Thoracic aorta (tissue), 2 donors: ENCODE measurements around the gene SEPTIN12. TPM values are rescaled to one million over a fixed set of nuclear protein-coding genes. Genes with fewer than 3 reads are reported as not detected.

Source experiments
- ATAC-seq: fragments of 150-250 bp; one replicate; pipeline ENCODE4 v1.8.0; 2017; ENCODE audit warnings: low read depth; ENCODE audit not compliant: insufficient number of reproducible peaks, low FRiP score
- DNase-seq: peaks from one replicate; pipeline ENCODE4 v3.0.0-alpha.2; 2020; ENCODE audit warnings: low spot score
- H3K27ac ChIP-seq, 2 donors: fragments of 200-600 bp; sonication (generic); 1 replicate in 1 of 2; 2 replicates in 1 of 2; pipeline ENCODE4 v1.5.1; 2016; ENCODE audit warnings: mild to moderate bottlenecking in 2 of 2, moderate library complexity in 2 of 2
- H3K27me3 ChIP-seq: fragments of 200-600 bp; sonication (generic); replicated peaks from 2 replicates; pipeline ENCODE4 v1.6.0; 2016; ENCODE audit warnings: mild to moderate bottlenecking; ENCODE audit not compliant: insufficient read depth
- H3K36me3 ChIP-seq: fragments of 200-600 bp; sonication (generic); one replicate; pipeline ENCODE4 v1.5.1; 2016
- H3K4me1 ChIP-seq, 2 donors: fragments of 200-600 bp; sonication (generic); 1 replicate in 1 of 2; 2 replicates in 1 of 2; pipeline versions ENCODE4 v1.5.1 to v1.6.0; 2016; ENCODE audit warnings: low read depth in 2 of 2, mild to moderate bottlenecking in 1 of 2; ENCODE audit not compliant: control insufficient read depth in 1 of 2
- H3K4me3 ChIP-seq: fragments of 200-600 bp; sonication (generic); 2 replicates; pipeline ENCODE4 v1.5.1; 2016; ENCODE audit warnings: mild to moderate bottlenecking
- H3K9me3 ChIP-seq: fragments of 200-600 bp; sonication (generic); 2 replicates; pipeline ENCODE4 v1.5.1; 2016
- CTCF ChIP-seq: fragments of 200-600 bp; sonication (generic); IDR thresholded peaks from one replicate; pipeline ENCODE4 v1.5.1; 2019; ENCODE audit warnings: antibody characterized with exemption
- total RNA-seq, 2 donors: library from RNA; depleted of rRNA; stranded (reverse); fragments of >200 nt; gene quantifications; one replicate each; pipeline versions ENCODE4 v1.1.0 to v1.2.3, GENCODE V29; 2016

Gene SEPTIN12
- total RNA-seq, 2 donors from 2014 or later: not detected

- DNase-seq (no peak), ATAC-seq (no peak)
- no peak for TF ChIP-seq CTCF
- Histone ChIP-seq H3K36me3 (peaks cover 81% of the 10 kb centered on the region), H3K4me3 (no peak overlapping the region), H3K27me3 (no peaks in the 10 kb centered on the region), H3K9me3 (no peaks in the 10 kb centered on the region), H3K4me1 (no peaks in the 10 kb centered on the region), H3K27ac (no peak overlapping the region)
Observed at GRCh38 chr16:4830408-4830807, 42.3 kb upstream of the SEPTIN12 start.

- Histone ChIP-seq H3K9me3 (no peaks in the 10 kb centered on the region), H3K27ac (no peak overlapping the region), H3K27me3 (no peaks in the 10 kb centered on the region), H3K4me3 (no peak overlapping the region), H3K36me3 (peaks cover 77% of the 10 kb centered on the region), H3K4me1 (no peaks in the 10 kb centered on the region)
- no peak for ATAC-seq
- TF ChIP-seq CTCF: no peak
- no peak for DNase-seq
Observed at GRCh38 chr16:4828567-4829321, 40.6 kb upstream of the SEPTIN12 start.

GRCh38 chr16:4826980-4827379, 38.8 kb upstream of the SEPTIN12 start:
- H3K27me3 ChIP-seq: no peaks in the 10 kb centered on the region
- TF ChIP-seq CTCF: no peak
- H3K9me3 ChIP-seq: no peaks in the 10 kb centered on the region
- H3K27ac ChIP-seq: no peak overlapping the region
- H3K4me1 ChIP-seq: no peaks in the 10 kb centered on the region
- no peak for DNase-seq
- no peak for ATAC-seq
- H3K4me3 ChIP-seq: no peak overlapping the region
- H3K36me3 ChIP-seq: peaks cover 77% of the 10 kb centered on the region

- no peak for ATAC-seq
- no peaks in the 10 kb centered on the region for H3K9me3 ChIP-seq
- DNase-seq: no peak
- peaks cover 77% of the 10 kb centered on the region for H3K36me3 ChIP-seq
- no peaks in the 10 kb centered on the region for H3K4me1 ChIP-seq
- TF ChIP-seq CTCF: no peak
- H3K4me3 ChIP-seq: no peak overlapping the region
- H3K27me3 ChIP-seq: no peaks in the 10 kb centered on the region
- no peak overlapping the region for H3K27ac ChIP-seq
Observed at GRCh38 chr16:4826526-4826925, 38.4 kb upstream of the SEPTIN12 start.

- Histone ChIP-seq H3K4me1 (no peaks in the 10 kb centered on the region), H3K9me3 (no peaks in the 10 kb centered on the region), H3K36me3 (peaks cover 78% of the 10 kb centered on the region), H3K27me3 (no peaks in the 10 kb centered on the region), H3K27ac (no peak overlapping the region), H3K4me3 (no peak overlapping the region)
- ATAC-seq (no peak), DNase-seq (no peak)
- TF ChIP-seq CTCF: no peak
Observed at GRCh38 chr16:4825196-4825595, 37.1 kb upstream of the SEPTIN12 start.
